GM10266 (cell line): ENCODE measurements around the gene PTPN3.

Experiments used
- DNase-seq: peaks from one replicate; pipeline ENCODE4 v3.0.0; 2012; ENCODE audit errors: extremely low spot score
- CTCF ChIP-seq: IDR thresholded peaks from 2 replicates; pipeline ENCODE4 v1.5.1; 2012; ENCODE audit warnings: mild to moderate bottlenecking, low read depth; ENCODE audit not compliant: control insufficient read depth, insufficient read depth; ENCODE audit errors: missing control alignments

PTPN3 gene

GRCh38 chr9:109466623-109467590 is 31.2 kb downstream of the PTPN3 start:
- no peak for TF ChIP-seq CTCF
- DNase-seq: no peak

GRCh38 chr9:109463924-109464625 is 34.0 kb downstream of the PTPN3 start:
- DNase-seq: no peak
- no peak for TF ChIP-seq CTCF

- no peak for DNase-seq
- TF ChIP-seq CTCF: no peak
Measured at GRCh38 chr9:109460576-109460975, 37.5 kb downstream of the PTPN3 start.

GRCh38 chr9:109459423-109459822 is 38.7 kb downstream of the PTPN3 start:
- no peak for TF ChIP-seq CTCF
- DNase-seq: no peak

GRCh38 chr9:109458453-109459211 is 39.5 kb downstream of the PTPN3 start:
- TF ChIP-seq CTCF: no peak

GRCh38 chr9:109456811-109457210 is 41.3 kb downstream of the PTPN3 start:
- no peak for DNase-seq
- no peak for TF ChIP-seq CTCF

More at GRCh38 chr9:109458453-109459211, 39.5 kb downstream of the PTPN3 start:
- no peak for DNase-seq
